ENCODE data around the gene LYST.

LYST gene

GRCh38 chr1:235902677-235903542 is 36.2 kb upstream of the LYST start:
- Mint-ChIP-seq H3K27ac (no peak overlapping the region), H3K4me3 (no peak overlapping the region), H3K9me3 (no peaks in the 10 kb centered on the region), H3K27me3 (no peaks in the 10 kb centered on the region), H3K36me3 (no peaks in the 10 kb centered on the region), H3K4me1 (peaks cover 22 to 25% of the 10 kb centered on the region in 2 donors)
- DNase-seq = no peak
- no peak for ATAC-seq (replicated peaks)

GRCh38 chr1:235901461-235901860 is 34.8 kb upstream of the LYST start:
- no peak for DNase-seq
- H3K27ac Mint-ChIP-seq = no peak overlapping the region
- H3K4me1 Mint-ChIP-seq = peaks cover 17 to 22% of the 10 kb centered on the region in 2 donors
- H3K4me3 Mint-ChIP-seq = no peak overlapping the region
- ATAC-seq (replicated peaks) = peak in 1 of 2 donors; percentile 20
- H3K27me3 Mint-ChIP-seq = no peaks in the 10 kb centered on the region
- H3K36me3 Mint-ChIP-seq = no peaks in the 10 kb centered on the region
- H3K9me3 Mint-ChIP-seq = no peaks in the 10 kb centered on the region

GRCh38 chr1:235898126-235898525 is 31.4 kb upstream of the LYST start:
- DNase-seq (no peak), ATAC-seq (replicated peaks) (no peak)
- Mint-ChIP-seq H3K27ac (no peak overlapping the region), H3K27me3 (no peaks in the 10 kb centered on the region), H3K4me3 (no peak overlapping the region), H3K4me1 (peaks cover 17 to 25% of the 10 kb centered on the region in 2 donors), H3K9me3 (no peaks in the 10 kb centered on the region), H3K36me3 (no peaks in the 10 kb centered on the region)

GRCh38 chr1:235893840-235894239 is 27.1 kb upstream of the LYST start:
- DNase-seq (no peak), ATAC-seq (replicated peaks) (no peak)
- peaks cover 13 to 20% of the 10 kb centered on the region in 2 donors for H3K4me1 Mint-ChIP-seq
- no peak overlapping the region for H3K4me3 Mint-ChIP-seq
- H3K9me3 Mint-ChIP-seq = peaks cover 0 to under 1% of the 10 kb centered on the region in 2 donors
- no peaks in the 10 kb centered on the region for H3K27me3 Mint-ChIP-seq
- peaks cover 0 to under 1% of the 10 kb centered on the region in 2 donors for H3K36me3 Mint-ChIP-seq
- H3K27ac Mint-ChIP-seq = no peak overlapping the region

GRCh38 chr1:235892734-235893413 is 26.2 kb upstream of the LYST start:
- peaks cover 2 to 4% of the 10 kb centered on the region in 2 donors for H3K9me3 Mint-ChIP-seq
- H3K4me1 Mint-ChIP-seq = peaks cover 16 to 30% of the 10 kb centered on the region in 2 donors
- no peak overlapping the region for H3K27ac Mint-ChIP-seq
- peaks cover 2 to 4% of the 10 kb centered on the region in 2 donors for H3K36me3 Mint-ChIP-seq
- peak; percentile 67 to 86 for ATAC-seq (replicated peaks)
- no peak for DNase-seq
- H3K4me3 Mint-ChIP-seq = no peak overlapping the region
- H3K27me3 Mint-ChIP-seq = no peaks in the 10 kb centered on the region

DNA sequence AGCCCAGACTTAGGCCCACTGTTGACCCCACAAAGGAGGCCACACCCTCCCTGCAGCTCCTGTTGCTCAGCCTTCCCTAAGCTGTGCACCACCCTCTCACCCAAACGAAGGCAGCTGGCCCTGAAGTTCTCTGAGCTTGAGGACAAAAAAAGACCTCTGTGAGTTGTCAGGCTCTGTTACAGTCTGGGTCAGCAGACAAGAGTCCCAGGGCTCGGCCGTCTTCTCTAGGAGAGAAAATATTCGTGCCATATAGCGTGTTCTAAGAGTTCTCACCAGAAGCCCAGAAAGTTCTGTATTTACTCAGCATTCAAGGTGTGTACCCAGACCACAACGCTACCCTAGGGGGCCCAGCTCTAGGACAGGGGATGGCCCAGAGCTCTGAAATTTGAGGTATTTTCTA is 25.5 kb upstream of the LYST start:
- Mint-ChIP-seq H3K27me3 (no peaks in the 10 kb centered on the region), H3K36me3 (peaks cover 2 to 4% of the 10 kb centered on the region in 2 donors), H3K9me3 (peaks cover 2 to 4% of the 10 kb centered on the region in 2 donors), H3K4me1 (peaks cover 21 to 35% of the 10 kb centered on the region in 2 donors), H3K4me3 (no peak overlapping the region), H3K27ac (no peak overlapping the region)
- DNase-seq (no peak), ATAC-seq (replicated peaks) (peak; percentile 26 to 54)

DNA sequence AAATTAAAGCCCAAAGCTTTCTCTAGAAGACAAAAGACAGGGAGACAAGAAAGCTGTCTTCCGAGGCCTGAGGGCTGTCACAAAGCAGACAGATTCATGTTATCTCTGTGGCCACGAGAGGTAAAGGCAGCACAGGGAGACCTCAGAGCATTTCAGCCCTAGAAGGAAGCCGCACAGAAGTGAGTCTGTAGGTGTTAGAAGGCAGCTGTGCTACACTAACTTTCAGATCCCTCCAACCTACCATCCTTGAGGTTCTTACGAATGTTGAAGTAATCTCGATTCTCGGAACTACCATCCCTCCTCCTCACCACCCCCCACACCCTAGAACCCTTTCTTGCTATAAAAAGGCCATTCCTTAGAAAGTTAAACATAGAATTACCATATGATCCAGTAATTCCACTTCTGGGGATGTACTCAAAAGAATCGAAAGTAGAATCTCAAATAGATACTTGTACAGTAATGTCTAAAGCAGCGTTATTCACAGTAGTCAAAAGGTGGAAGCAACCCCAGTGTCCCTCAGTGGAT is 21.5 kb upstream of the LYST start:
- Mint-ChIP-seq H3K27me3 (no peaks in the 10 kb centered on the region), H3K4me3 (peak overlapping the region in 1 of 2 donors; percentile 41), H3K27ac (peak overlapping the region; percentile 25), H3K4me1 (peaks cover 30 to 41% of the 10 kb centered on the region in 2 donors), H3K9me3 (peaks cover 2 to 4% of the 10 kb centered on the region in 2 donors), H3K36me3 (peaks cover 2 to 4% of the 10 kb centered on the region in 2 donors)
- DNase-seq = peak; percentile 29
- peak; percentile 70 to 72 for ATAC-seq (replicated peaks)

DNA sequence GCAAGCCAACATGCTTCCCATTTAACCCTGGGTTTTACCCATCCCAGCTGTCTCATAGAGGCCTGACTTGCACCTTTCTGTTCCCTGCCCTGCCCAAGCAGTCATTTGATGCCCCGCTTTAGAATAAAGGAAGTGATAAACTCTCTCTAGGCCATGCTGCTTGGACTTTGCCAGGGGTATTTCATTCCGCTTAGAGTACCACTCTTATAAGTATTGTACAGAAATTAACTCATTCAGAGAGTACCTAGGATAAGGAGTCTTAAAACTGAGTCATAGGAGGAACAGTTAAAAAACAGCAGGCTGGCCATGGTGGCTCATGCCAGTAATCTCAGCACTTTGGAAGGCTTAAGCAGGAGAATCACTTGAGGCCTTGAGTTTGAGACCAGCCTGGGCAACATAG is 21.0 kb upstream of the LYST start:
- ATAC-seq (replicated peaks) = peak; percentile 31 to 32
- Mint-ChIP-seq H3K4me3 (no peak overlapping the region), H3K4me1 (peaks cover 32 to 41% of the 10 kb centered on the region in 2 donors), H3K9me3 (peaks cover 2 to 4% of the 10 kb centered on the region in 2 donors), H3K27ac (peak overlapping the region; percentile 57), H3K36me3 (peaks cover 2 to 4% of the 10 kb centered on the region in 2 donors), H3K27me3 (no peaks in the 10 kb centered on the region)
- DNase-seq = no peak

- Mint-ChIP-seq H3K9me3 (peaks cover 2 to 4% of the 10 kb centered on the region in 2 donors), H3K4me3 (no peak overlapping the region), H3K27me3 (no peaks in the 10 kb centered on the region), H3K36me3 (peaks cover 2 to 4% of the 10 kb centered on the region in 2 donors), H3K4me1 (peaks cover 35 to 46% of the 10 kb centered on the region in 2 donors), H3K27ac (no peak overlapping the region)
- ATAC-seq (replicated peaks) (no peak), DNase-seq (no peak)
Measured at GRCh38 chr1:235885655-235886262, 19.1 kb upstream of the LYST start.

DNA sequence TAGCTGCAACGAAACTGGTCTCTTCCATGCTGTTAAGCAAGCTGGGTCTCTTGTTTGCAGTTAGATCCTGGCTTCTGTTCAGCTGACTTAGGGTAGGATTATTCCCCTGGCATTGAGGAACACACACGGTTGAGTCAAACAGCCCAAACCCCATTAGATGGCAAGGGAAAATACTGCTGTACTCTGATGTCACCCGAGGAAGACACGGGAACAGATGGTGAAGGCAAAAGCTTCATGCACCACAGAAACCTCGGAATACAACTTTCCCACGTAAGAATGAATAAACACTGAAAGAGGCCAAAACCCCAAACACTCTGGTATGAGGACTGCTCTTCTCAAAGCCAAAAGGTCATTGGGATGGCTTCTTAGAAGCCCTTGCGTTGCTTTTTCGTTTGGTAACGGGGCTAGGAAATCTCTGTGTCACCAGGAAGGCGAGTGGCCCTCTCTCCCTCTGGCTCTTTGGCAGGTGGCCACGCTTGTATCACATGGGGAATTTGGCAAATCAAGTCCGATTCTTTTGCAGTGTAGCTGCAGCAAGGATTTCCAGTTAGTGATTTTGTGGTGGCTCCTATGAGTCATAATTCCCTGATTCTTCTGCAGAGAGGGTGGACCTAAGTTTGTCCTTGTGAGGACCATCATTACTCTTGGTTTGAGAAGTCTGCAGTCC is 16.7 kb upstream of the LYST start:
- no peak for DNase-seq
- H3K4me1 Mint-ChIP-seq = peaks cover 45 to 63% of the 10 kb centered on the region in 2 donors
- H3K27ac Mint-ChIP-seq = peak overlapping the region; percentile 20
- no peaks in the 10 kb centered on the region for H3K9me3 Mint-ChIP-seq
- peak overlapping the region in 1 of 2 donors; percentile 25 for H3K4me3 Mint-ChIP-seq
- H3K36me3 Mint-ChIP-seq = no peaks in the 10 kb centered on the region
- peak; percentile 40 to 53 for ATAC-seq (replicated peaks)
- no peaks in the 10 kb centered on the region for H3K27me3 Mint-ChIP-seq

DNA sequence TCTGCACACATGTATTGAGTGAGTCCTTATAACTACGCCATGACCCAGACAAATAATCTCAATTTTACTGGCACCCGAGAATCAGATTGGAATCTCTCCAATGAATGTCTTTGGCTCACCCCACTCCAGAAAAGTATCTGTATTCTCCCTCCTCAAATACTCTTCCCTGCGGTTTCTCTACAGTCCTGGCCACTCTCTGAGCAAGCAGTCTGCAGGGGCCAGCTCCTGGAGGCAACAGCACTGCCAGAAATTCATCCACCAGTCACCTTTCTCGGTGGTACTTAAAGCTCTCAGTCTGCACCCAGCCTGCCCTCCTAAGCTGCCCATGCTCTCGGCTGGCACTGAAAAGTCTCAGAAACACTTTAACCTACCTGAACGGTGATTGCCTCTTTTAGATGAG is 16.1 kb upstream of the LYST start:
- Mint-ChIP-seq H3K27ac (peak overlapping the region; percentile 1), H3K27me3 (no peaks in the 10 kb centered on the region), H3K36me3 (no peaks in the 10 kb centered on the region), H3K4me1 (peaks cover 47 to 62% of the 10 kb centered on the region in 2 donors), H3K4me3 (no peak overlapping the region), H3K9me3 (no peaks in the 10 kb centered on the region)
- ATAC-seq (replicated peaks) = no peak
- DNase-seq = no peak

GRCh38 chr1:235881930-235882700 is 15.4 kb upstream of the LYST start:
- H3K27ac Mint-ChIP-seq = peak overlapping the region; percentile 1
- DNase-seq (no peak), ATAC-seq (replicated peaks) (no peak)
- H3K4me3 Mint-ChIP-seq = no peak overlapping the region
- no peaks in the 10 kb centered on the region for H3K27me3 Mint-ChIP-seq
- no peaks in the 10 kb centered on the region for H3K9me3 Mint-ChIP-seq
- H3K4me1 Mint-ChIP-seq = peaks cover 42 to 55% of the 10 kb centered on the region in 2 donors
- H3K36me3 Mint-ChIP-seq = no peaks in the 10 kb centered on the region

DNA sequence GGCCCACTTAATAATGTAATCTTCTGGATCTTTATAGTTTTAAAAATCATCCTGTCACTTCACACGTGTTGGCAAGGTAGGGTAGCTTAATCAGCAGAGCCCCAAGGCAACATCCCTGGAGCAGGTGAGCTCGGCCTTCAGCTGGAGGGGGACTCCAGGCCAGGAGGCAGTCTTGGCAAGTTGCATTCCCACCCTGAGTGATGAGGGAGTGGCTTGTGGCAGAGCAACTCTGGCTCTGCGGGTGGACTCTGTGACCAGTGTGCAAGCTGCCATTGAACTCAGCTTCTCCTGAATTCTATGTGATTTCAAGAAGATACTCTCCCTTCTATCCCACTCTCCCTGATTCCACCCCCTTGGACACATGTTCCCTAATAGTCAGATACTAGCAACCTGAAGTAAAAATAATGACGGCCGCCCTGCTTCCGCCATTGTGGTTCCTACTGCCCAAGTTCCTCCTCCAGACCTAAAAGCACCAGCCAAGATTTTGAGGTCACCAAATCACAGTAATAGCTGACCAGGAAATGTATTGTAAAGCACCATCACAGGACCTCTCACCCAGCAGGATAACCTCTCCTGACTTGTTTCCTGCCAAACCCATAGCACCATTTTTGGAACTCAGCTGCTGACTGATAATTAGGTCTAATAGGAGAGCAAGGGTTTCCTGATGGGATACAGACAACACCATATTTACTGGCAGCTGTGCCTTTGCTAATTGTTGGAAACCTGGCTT is 11.5 kb upstream of the LYST start:
- peaks cover 47 to 75% of the 10 kb centered on the region in 2 donors for H3K4me1 Mint-ChIP-seq
- H3K4me3 Mint-ChIP-seq = no peak overlapping the region
- DNase-seq = no peak

More for the DNA sequence above, 11.5 kb upstream of the LYST start:
- H3K36me3 Mint-ChIP-seq = no peaks in the 10 kb centered on the region
- H3K27me3 Mint-ChIP-seq = no peaks in the 10 kb centered on the region
- H3K9me3 Mint-ChIP-seq = no peaks in the 10 kb centered on the region
- ATAC-seq (replicated peaks) = no peak
- peak overlapping the region; percentile 57 for H3K27ac Mint-ChIP-seq
